ENCODE measurements around the gene KCNE4. TPM values are rescaled to one million over a fixed set of nuclear protein-coding genes. Genes with fewer than 3 reads are reported as not detected.

The KCNE4 gene
- total RNA-seq, 2 donors from 2014 or later: not detected

DNA sequence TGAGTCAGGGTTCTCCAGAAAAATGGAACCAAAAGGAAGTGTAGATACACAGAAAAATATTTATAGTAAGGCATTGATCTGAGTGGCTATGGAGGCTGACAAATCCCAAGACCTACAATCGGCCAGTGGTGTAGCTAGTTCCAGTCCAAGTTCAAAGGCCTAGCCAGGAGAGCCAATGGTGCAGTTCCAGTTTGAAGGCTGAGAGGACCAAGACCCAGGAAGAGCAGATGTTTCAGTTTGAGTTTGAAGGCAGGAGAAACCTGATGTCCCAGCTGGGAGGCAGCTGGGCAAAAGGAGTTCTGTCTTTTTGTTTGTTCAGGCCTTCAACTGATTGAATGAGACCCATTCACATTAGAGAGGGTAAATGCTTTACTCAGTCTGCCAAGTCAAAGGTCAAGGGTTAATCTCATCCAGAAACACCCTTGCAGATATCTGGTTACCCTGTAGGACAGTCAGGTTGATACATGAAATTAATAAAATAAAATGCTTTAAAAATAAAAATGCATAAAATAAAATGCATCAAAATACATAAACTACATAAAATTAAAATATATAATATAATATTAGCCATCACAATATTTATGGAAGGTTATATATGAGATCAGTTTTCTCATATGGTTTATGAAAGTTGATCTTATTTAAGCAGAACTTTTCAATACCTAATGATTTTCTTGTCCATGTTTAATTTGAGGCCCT is 38.7 kb downstream of the KCNE4 start:
- no peak overlapping the region for H3K27ac Mint-ChIP-seq
- DNase-seq (ENCODE audit: low spot score in 2 of 2): no peak
- no peaks in the 10 kb centered on the region for H3K36me3 Mint-ChIP-seq
- ATAC-seq: no peak
- no peaks in the 10 kb centered on the region for H3K9me3 Mint-ChIP-seq

DNA sequence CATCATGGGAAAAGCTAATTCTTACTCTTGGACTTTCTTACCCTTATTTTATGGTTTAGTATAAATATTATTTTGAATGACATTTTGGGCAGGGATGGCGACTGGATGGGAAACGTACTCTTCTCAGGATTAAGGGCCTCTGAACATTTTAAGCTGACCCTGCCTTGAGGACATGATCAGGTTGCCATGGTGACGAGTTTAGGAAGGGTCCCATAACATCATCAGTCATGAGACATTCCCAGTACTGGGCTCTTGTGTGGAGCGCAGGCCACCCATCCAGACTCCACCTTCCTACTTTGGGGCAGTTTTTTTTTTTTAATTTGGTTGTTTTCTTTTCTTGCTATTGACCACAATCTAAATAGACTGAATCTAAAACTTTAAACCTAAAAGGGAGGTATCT is 40.7 kb downstream of the KCNE4 start:
- no peaks in the 10 kb centered on the region for H3K9me3 Mint-ChIP-seq
- DNase-seq (ENCODE audit: low spot score in 2 of 2) (no peak), ATAC-seq (no peak)
- H3K27ac Mint-ChIP-seq: no peak overlapping the region
- no peaks in the 10 kb centered on the region for H3K36me3 Mint-ChIP-seq

DNA sequence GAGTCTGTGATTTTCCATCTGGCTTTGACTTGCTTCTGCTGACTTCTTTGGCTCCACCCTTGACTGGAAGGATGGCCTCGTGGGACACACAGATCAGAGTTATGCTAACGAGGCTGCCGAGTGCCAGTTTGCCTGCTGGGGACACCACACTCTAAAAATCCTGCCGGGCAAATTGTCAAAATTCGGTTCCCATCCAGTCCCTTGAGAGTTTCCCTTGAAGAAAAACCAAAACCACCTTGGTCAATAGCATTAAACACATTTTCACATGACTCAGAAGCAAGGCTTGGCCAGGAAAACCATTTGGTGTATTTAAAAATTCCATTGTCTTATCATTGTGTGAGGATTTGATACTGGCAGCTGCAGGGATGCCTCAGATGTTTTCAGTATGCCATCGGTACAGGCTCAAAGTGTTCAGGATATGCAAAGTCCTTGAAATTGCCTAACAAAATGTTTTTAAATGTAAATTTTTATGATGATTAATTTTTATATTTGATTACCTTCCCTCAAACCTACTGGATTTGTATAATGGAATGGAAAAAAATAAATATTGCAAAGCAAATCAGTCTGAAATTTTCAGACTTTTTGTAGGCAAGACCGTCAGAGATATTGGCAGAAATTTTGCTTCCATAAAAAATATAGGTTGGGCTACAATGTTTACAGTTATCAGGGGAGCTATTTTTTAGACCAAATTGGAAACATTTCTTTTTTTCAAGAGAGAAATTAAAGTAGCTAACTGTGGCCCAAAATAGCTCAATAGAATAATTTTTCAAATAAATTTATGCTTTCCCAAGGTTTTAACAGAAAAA is 41.6 kb downstream of the KCNE4 start:
- Mint-ChIP-seq H3K36me3 (no peaks in the 10 kb centered on the region), H3K9me3 (no peaks in the 10 kb centered on the region), H3K27ac (no peak overlapping the region)
- DNase-seq (ENCODE audit: low spot score in 2 of 2) (no peak), ATAC-seq (no peak)

DNA sequence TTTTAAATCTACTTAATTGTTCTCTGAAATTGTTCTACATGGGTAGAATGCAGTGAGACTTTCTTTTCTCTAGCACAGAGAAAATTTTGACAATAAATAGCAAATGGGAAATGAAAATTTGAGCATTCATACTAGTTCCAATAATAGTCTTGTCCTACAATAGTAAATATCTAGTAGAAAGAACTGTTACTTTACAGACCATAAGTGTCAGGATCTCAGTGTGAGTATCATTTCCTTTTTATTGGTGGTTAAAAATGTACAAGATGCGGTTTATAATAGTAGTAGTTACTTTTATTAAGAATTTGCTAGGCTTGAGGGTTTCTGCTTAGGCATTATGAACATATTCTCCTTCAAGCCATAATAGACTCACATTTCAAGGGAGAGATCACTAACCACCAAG is 43.2 kb downstream of the KCNE4 start:
- Mint-ChIP-seq H3K36me3 (no peaks in the 10 kb centered on the region), H3K9me3 (no peaks in the 10 kb centered on the region), H3K27ac (no peak overlapping the region)
- DNase-seq (ENCODE audit: low spot score in 2 of 2) (no peak), ATAC-seq (no peak)

DNA sequence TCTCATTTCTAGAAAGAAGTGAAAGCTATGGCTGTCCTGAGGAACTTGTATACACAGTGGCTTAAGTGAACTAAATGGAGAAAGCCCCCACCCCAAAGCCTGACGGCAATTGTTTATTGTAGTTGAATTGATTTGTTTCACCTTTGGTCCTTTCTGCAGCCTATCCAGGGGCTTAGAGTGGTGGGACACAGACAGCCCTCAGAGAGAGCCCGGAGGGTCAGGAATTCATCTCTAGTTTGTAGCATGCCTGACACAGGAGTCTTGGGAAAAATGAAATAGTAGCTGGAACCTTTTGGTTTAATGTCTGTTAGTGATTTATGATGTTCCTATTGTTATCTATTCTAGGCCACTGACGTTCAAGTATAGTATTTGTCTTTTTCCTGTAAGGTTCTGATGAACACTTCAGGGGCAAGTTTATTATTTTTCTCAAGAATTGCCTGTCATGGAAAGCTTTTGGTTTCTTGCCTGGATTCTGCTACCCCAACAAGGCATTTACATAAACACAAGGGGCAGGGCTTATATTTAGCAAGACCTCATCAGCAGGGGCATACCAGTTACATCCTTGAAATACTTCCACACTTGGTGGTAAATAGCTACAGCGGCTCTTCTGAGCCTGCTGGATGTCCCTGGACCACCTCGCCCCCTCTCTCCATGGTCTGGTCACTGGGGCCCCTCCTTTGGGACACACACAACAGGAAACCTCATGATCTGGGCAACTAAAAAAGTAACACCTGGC is 44.4 kb downstream of the KCNE4 start:
- Mint-ChIP-seq H3K9me3 (no peaks in the 10 kb centered on the region), H3K36me3 (no peaks in the 10 kb centered on the region), H3K27ac (no peak overlapping the region)
- DNase-seq (ENCODE audit: low spot score in 2 of 2) (no peak), ATAC-seq (no peak)

DNA sequence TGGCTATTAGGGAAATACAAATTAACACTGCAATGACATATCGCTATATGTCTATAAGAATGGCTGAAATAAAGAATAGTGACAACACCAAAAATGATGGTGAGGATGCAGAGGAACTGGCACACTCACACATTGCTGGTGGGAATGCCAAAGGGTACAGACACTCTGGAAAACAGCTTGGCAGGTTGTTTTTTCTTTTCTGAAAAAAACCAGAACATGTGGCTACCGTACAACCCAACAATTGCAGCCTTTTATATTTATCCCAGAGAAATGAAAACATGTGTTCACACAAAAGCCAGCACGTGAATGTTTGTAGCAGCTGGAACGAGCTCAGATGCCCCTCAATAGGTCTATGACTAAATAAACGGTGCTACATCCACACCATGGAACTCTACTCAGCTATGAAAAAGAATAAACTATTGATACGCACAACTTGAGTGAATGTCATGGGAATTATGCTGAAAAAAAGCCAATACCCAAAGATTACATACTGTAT is 45.9 kb downstream of the KCNE4 start:
- ATAC-seq (no peak), DNase-seq (ENCODE audit: low spot score in 2 of 2) (no peak)
- H3K9me3 Mint-ChIP-seq: no peaks in the 10 kb centered on the region
- no peaks in the 10 kb centered on the region for H3K36me3 Mint-ChIP-seq
- no peak overlapping the region for H3K27ac Mint-ChIP-seq

DNA sequence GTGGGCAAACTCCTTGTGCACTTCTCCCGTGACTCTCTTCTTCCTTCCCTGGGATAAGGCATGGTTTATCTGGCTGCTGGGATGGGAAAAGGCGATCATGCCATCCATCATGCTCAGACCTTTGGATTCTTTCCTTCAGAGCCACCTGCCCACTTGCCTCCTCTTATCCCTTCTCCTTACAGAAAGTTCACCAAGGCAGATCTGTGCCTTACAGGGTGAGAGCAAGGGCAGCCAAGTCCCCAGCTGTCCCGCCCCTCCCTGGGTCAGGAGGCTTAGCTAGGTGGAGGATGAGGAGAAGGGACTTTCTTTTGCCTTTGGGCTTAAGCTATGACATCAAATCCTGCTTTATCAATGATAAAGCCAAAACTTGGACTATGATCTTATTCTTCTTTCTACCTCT is 47.6 kb downstream of the KCNE4 start:
- Mint-ChIP-seq H3K27ac (no peak overlapping the region), H3K9me3 (no peaks in the 10 kb centered on the region), H3K36me3 (no peaks in the 10 kb centered on the region)
- DNase-seq (ENCODE audit: low spot score in 2 of 2): no peak
- ATAC-seq: no peak

DNA sequence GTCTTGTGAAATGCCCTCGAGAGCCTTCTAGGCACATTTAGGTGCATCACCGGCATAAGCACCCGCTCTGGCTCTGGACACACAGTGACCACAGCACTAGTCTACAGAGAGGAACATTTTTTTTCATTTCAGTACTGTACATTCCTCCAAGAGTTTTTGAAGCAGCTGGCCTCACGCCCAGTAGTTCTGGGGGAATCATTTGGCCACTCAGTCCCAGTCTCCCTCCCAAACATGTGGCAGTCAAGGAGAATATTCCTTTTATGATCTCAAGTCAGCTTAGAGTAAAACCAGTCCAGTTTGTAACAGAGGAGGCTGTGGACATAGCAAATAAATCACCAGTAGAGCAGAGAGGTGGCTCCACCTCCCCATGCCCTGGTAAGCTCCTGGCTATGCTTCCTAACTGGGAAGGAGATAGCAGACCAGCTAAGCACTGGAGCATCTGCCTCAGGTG is 48.1 kb downstream of the KCNE4 start:
- no peak for DNase-seq (ENCODE audit: low spot score in 2 of 2)
- Mint-ChIP-seq H3K9me3 (no peaks in the 10 kb centered on the region), H3K36me3 (no peaks in the 10 kb centered on the region), H3K27ac (no peak overlapping the region)
- ATAC-seq: no peak

DNA sequence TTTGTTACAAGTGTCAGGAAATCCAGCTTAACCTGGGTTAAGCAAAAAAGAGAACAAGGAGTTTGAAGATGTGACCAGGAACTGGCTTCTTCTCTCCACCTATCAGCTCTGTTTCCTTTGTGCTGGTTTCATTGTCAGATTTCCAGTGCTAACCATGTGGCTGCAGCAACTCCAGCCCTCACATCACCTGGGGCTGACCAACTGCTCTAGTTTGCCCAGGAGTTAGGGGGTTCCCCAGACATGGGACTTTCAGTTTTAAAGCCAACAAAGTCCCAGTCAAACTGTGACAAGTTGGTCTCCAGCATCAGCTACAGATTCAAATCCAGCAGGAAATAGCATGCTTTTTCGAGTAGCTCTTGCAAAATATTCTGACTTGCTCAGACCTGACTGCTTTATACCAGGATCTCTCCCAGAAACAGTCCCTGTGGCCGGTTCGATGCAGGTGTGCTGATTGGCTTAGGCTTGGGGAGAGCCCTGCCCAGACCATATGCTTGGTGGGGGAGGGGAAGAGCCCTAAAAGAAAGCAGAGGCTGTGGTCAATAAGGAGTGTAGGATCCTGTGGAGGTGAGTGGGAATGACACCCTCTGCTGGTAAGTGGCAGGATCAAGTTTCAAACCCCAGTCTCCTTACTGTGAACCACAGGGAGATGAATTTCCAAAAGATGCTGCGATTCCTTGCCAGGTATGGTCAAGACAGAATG is 49.5 kb downstream of the KCNE4 start:
- ATAC-seq: no peak
- no peak for DNase-seq (ENCODE audit: low spot score in 2 of 2)
- Mint-ChIP-seq H3K9me3 (no peaks in the 10 kb centered on the region), H3K36me3 (no peaks in the 10 kb centered on the region), H3K27ac (no peak overlapping the region)

DNA sequence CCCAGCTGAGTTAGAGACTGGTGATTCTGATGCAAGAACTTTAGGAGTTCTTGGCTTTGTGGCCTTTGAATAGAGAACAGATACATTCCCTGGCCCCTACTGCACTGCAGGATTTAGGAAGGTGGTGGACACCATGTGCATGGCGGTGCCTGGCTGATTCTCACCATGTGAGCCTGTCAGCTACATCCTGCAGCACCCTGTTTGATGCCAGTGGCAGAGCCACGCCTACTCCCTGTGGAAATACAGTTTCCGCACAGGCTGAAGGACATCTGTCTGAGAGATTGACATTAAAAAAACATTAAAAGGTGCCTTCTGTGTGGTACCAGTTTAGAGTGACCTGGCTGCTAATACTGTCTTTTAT is 50.0 kb downstream of the KCNE4 start:
- Mint-ChIP-seq H3K36me3 (no peaks in the 10 kb centered on the region), H3K27ac (no peak overlapping the region), H3K9me3 (no peaks in the 10 kb centered on the region)
- DNase-seq (ENCODE audit: low spot score in 2 of 2) (no peak), ATAC-seq (no peak)

DNA sequence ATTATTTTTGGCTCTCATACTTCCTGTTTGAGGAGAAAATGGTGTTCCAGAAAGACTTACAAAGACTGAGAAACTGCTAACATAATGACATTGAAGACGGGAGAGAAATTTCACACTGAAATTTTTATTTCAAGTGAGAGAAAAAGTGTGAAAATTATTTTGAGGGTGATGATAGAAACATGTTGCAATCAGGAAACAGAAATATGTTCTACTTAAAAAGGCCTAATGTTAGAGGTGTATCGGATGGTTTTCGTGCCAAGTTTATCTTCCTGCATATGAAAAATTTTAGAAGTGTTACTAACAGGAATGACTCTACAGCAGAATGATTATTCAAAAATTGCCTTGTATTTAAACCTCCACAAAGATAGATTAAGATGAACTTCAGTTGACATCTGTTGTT is 50.5 kb downstream of the KCNE4 start:
- ATAC-seq (no peak), DNase-seq (ENCODE audit: low spot score in 2 of 2) (no peak)
- H3K27ac Mint-ChIP-seq: no peak overlapping the region
- no peaks in the 10 kb centered on the region for H3K36me3 Mint-ChIP-seq
- H3K9me3 Mint-ChIP-seq: no peaks in the 10 kb centered on the region

DNA sequence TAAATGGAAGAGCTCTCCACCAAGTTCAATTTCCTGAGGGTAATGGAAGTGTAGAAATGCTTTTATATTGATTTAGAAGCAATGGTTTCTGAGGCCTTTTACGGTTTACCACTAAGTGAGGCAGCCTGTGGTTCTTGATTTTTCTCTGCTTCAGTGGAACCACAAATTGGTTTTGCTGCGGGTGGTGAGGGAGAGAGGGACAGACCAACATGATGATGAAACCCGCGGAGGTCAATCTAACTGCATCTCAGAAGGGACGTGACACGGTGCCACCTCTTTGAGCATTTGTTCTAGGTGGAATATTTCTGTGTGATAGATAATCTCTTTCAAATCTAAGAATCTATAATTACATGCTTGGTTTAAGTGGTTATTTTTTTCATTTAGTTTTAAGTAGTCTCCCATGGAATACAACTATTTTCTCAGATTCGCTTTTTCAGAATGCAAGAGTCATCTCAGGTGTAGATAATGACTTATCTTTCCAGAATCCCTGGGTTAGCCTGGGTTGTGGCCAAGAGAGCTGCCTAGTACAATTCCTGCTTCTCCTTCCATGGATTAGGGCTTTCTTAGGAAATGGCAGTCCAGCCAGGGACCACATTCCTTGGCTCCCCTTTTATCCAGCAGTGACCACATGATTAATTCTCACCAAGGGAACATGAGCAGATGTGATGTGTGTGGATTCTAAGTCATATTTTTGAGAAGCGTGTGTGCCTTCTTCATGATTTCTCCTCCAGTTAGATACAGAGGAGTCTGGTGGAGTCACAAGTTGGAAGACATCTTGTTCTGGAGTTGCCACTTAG is 52.5 kb downstream of the KCNE4 start:
- Mint-ChIP-seq H3K36me3 (no peaks in the 10 kb centered on the region), H3K27ac (no peak overlapping the region)

More for the DNA sequence above, 52.5 kb downstream of the KCNE4 start:
- DNase-seq (ENCODE audit: low spot score in 2 of 2) (no peak), ATAC-seq (no peak)
- no peaks in the 10 kb centered on the region for H3K9me3 Mint-ChIP-seq

Other genes with a start within 250 kb of the KCNE4 start
- 10 to 100 TPM; 36.1 to 37.1 TPM for gene ACSL3, start 191.2 kb upstream of the KCNE4 start, total RNA-seq